Retinal pigment epithelial cell (primary cell): ENCODE data around the gene SAPCD2.
"Not testable (repeated sequence)": the region's sequence is repeated elsewhere in the genome, so short reads cannot be mapped to it uniquely, and the experiment has no call there.

ENCODE experiments used
- DNase-seq: peaks from one replicate; pipeline ENCODE4 v3.0.0-alpha.2; 2010; ENCODE audit warnings: low read depth
- H3K4me3 ChIP-seq: 2 replicates; pipeline ENCODE4 v1.5.1; 2011; ENCODE audit warnings: mild to moderate bottlenecking, low read length, control low read depth, moderate library complexity
- CTCF ChIP-seq: conservative IDR thresholded peaks from 2 replicates; pipeline ENCODE4 v1.5.1; 2011; ENCODE audit warnings: low read depth, low read length, control low read depth, inconsistent platforms

SAPCD2 gene, protein sequence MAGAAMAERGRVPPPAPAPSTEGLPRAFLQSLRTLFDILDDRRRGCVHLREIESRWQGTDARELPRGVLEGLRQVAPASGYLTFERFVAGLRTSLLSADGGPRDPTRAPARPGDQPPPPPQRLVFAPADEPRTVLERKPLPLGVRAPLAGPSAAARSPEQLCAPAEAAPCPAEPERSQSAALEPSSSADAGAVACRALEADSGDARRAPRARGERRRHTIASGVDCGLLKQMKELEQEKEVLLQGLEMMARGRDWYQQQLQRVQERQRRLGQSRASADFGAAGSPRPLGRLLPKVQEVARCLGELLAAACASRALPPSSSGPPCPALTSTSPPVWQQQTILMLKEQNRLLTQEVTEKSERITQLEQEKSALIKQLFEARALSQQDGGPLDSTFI

GRCh38 chr9:137070201-137070905 lies at the start of gene SAPCD2:
SAPCD2 (minus strand) TSS chr9:137070557; CDS start chr9:137070460, 97 bp downstream.
- TF ChIP-seq CTCF = no peak
- DNase-seq = peak; percentile 59
- peak within 1 kb of the TSS; percentile 40 for H3K4me3 ChIP-seq

DNA sequence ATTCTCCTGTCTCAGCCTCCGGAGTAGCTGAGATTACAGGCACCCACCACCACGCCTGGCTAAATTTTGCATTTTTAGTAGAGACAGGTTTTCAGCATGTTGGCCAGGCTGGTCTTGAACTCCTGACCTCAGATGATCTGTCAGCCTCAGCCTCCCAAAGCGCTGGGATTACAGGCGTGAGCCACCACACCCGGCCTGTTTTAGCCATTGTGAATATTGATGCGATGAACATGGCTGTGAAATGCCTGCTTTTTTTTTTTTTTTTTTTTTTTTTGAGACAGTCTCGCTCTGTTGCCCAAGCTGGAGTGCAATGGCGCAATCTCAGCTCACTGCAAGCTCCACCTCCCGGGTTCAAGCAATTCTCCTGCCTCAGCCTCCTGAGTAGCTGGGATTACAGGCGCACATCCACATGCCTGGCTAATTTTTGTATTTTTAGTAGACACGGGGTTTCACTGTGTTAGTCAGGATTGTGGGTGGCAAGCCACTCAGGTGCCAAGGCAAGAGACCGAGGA lies 47.8 kb upstream of the SAPCD2 start:
- not testable (repeated sequence) for H3K4me3 ChIP-seq, DNase-seq

GRCh38 chr9:137117269-137117731 lies 46.9 kb upstream of the SAPCD2 start:
- H3K4me3 ChIP-seq = no peak overlapping the region
- no peak for DNase-seq
- TF ChIP-seq CTCF = no peak

GRCh38 chr9:137116728-137117127 lies 46.4 kb upstream of the SAPCD2 start:
- H3K4me3 ChIP-seq = no peak overlapping the region
- no peak for TF ChIP-seq CTCF
- DNase-seq = no peak

GRCh38 chr9:137116027-137116507 lies 45.7 kb upstream of the SAPCD2 start:
- no peak overlapping the region for H3K4me3 ChIP-seq
- no peak for TF ChIP-seq CTCF
- no peak for DNase-seq

DNA sequence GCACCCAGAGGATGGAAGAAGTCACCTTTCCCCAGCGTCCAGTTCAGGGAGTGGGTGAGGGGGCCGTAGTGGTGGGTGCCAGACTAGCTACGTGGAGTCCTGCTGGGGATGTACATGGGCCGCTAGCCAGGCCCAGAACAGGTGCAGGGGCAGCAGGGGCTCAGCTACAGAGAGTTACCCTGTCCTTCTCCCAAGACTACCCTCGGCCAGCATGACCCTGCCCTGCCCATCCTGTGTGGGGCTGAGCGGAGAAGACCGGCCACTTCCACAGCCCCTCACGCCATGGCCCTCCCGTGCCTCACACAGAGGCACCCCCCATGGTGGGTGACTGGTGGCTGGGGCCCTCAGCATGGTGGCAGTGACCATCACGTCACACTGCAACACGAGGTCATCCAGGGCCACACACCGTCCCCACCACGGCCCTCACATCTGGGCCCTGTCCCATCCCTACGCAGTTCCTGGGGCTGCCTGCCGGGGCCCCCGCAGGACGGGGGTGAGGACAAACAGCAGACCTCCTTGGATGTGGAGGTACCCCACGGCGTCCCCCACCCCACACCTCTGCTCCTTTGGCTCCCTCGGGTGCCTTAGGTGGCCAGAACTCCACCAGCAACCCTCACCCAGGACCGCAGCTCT lies 45.2 kb upstream of the SAPCD2 start:
- no peak for TF ChIP-seq CTCF
- no peak for DNase-seq
- no peak overlapping the region for H3K4me3 ChIP-seq
